ENCODE measurements around the gene ZNF814.
"Not testable (repeated sequence)": the region's sequence is repeated elsewhere in the genome, so short reads cannot be mapped to it uniquely, and the experiment has no call there.

ZNF814 gene

DNA sequence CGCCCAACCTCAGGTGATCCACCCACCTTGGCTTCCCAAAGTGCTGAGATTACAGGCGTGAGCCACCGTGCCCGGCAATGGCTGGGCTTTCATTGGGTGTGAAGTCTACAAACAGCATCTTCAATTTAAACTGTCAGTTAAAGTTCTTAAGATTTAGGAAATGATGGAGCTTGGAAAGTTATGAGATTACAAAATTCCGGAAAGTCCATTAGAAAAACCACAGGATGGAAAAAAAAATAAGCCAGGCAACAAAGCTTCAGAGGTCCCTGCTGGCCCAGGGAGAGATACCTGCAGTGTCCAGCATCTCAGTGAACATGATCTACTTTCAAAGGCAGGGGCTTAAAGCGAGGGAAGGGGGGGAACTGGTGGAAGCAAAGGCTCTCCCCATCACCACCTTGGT is 63.3 kb downstream of the ZNF814 start:
- Histone ChIP-seq H3K9ac (ENCODE audit: low read length) (no peak overlapping the region), H3K9me3 (ENCODE audit: control insufficient read depth, low read length) (no peaks in the 10 kb centered on the region), H3K36me3 (ENCODE audit: control insufficient read depth, insufficient read depth, low read length, severe bottlenecking) (peaks cover 6% of the 10 kb centered on the region), H3K4me1 (ENCODE audit: control insufficient read depth, insufficient read depth, low read length) (peaks cover 16% of the 10 kb centered on the region), H3K4me3 (ENCODE audit: low read length) (no peak overlapping the region), H3K27me3 (replicated peaks; ENCODE audit: control insufficient read depth, insufficient read depth, low read length) (no peaks in the 10 kb centered on the region)
- no peak for DNase-seq (ENCODE audit: low read depth)

DNA sequence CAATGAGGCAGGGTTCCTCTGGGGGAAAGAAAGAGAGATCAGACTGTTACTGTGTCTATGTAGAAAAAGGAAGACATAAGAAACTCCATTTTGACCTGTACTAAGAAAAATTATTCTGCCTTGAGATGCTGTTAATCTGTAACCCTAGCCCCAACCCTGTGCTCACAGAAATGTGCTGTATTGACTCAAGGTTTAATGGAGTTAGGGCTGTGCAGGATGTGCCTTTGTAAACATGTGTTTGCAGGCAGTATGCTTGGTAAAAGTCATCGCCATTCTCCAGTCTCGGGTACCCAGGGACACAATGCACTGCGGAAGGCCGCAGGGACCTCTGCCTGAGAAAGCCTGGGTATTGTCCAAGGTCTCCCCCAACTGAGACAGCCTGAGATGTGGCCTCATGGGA is 65.2 kb downstream of the ZNF814 start:
- H3K9ac ChIP-seq (ENCODE audit: low read length); DNase-seq (ENCODE audit: low read depth); H3K4me1 ChIP-seq (ENCODE audit: control insufficient read depth, insufficient read depth, low read length); H3K4me3 ChIP-seq (ENCODE audit: low read length); H3K36me3 ChIP-seq (ENCODE audit: control insufficient read depth, insufficient read depth, low read length, severe bottlenecking); H3K27me3 ChIP-seq (replicated peaks; ENCODE audit: control insufficient read depth, insufficient read depth, low read length); H3K9me3 ChIP-seq (ENCODE audit: control insufficient read depth, low read length): not testable (repeated sequence)

DNA sequence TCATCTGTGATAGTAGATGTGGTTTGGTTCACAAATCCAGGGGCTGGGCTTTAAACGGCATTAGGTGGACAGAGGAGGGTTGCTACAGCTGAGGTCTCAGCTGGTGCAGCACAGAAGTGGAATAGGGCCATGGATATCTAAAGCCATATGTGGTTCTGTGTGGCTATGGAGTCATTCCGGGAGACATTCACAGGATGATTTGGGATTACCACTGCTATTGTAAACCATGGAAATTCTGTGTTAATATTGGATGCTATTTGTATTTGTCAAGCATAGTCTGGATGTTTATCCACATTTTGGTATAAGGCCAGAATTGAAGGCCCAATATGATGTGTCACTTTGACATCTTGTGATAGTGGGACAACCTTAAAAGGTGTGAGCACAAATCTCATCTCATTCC is 65.7 kb downstream of the ZNF814 start:
- not testable (repeated sequence) for H3K4me1 ChIP-seq (ENCODE audit: control insufficient read depth, insufficient read depth, low read length); DNase-seq (ENCODE audit: low read depth); H3K9me3 ChIP-seq (ENCODE audit: control insufficient read depth, low read length); H3K27me3 ChIP-seq (replicated peaks; ENCODE audit: control insufficient read depth, insufficient read depth, low read length); H3K9ac ChIP-seq (ENCODE audit: low read length); H3K4me3 ChIP-seq (ENCODE audit: low read length); H3K36me3 ChIP-seq (ENCODE audit: control insufficient read depth, insufficient read depth, low read length, severe bottlenecking)

DNA sequence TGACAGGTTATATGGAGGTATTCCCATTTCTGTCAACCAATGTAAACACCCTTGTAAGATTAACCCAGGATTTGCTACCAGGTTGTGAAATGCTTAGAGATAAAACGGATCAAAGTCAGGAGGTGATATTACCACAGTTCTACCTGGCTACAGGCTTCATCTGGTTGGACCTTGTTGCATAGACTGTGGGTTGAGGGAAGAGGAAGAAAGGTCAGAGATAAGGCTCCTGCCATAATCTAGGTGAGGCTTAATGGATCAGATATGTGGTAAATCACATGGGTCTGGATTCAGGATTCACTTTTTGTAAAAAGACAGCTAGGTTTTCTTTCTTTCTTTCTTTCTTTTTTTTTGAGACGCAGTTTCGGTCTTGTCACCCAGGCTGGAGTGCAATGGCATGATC is 67.3 kb downstream of the ZNF814 start:
- H3K4me1 ChIP-seq (ENCODE audit: control insufficient read depth, insufficient read depth, low read length); H3K4me3 ChIP-seq (ENCODE audit: low read length); DNase-seq (ENCODE audit: low read depth); H3K9me3 ChIP-seq (ENCODE audit: control insufficient read depth, low read length); H3K27me3 ChIP-seq (replicated peaks; ENCODE audit: control insufficient read depth, insufficient read depth, low read length); H3K9ac ChIP-seq (ENCODE audit: low read length); H3K36me3 ChIP-seq (ENCODE audit: control insufficient read depth, insufficient read depth, low read length, severe bottlenecking): not testable (repeated sequence)

DNA sequence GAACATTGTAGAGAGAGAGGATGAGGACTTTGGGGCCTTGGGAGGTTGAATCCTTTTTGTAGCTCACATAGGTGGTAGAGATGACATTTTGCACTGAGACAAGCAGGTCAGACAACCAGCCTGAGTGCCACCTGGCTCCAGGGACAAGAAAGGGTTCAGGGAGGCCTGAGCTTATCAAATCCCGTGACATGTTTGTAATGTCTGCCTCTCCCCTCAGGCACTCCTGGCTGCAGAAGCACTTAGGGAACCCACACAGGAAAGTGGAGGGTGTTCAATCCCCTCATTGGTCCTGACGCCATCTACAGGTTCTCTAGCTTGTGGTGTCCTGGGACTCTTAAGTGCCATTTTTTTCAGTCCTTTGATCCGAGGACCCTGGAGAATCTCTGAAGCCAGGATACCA is 67.7 kb downstream of the ZNF814 start:
- not testable (repeated sequence) for H3K36me3 ChIP-seq (ENCODE audit: control insufficient read depth, insufficient read depth, low read length, severe bottlenecking); H3K27me3 ChIP-seq (replicated peaks; ENCODE audit: control insufficient read depth, insufficient read depth, low read length); H3K4me1 ChIP-seq (ENCODE audit: control insufficient read depth, insufficient read depth, low read length); H3K9me3 ChIP-seq (ENCODE audit: control insufficient read depth, low read length); H3K9ac ChIP-seq (ENCODE audit: low read length); DNase-seq (ENCODE audit: low read depth)
- peak overlapping the region; percentile 99 for H3K4me3 ChIP-seq (ENCODE audit: low read length)

DNA sequence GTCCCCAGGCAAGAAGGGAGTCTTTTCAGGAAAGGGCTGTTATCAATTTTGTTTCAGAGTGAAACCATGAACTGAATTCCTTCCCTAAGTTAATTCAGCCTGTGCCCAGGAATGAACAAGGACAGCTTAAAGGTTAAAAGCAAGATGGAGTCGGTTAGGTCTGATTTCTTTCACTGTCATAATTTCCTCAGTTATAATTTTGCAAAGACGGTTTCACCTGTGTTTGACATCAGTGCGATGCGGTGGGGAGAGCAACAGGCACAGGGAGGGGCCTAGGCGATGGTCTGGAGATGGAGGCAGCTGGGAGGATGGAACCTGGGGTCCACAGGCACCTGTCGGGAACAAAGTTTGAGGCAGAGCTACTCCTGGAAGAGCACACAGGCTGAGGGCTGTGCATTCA is 68.2 kb downstream of the ZNF814 start:
- H3K27me3 ChIP-seq (replicated peaks; ENCODE audit: control insufficient read depth, insufficient read depth, low read length): no peaks in the 10 kb centered on the region
- no peak for DNase-seq (ENCODE audit: low read depth)
- no peaks in the 10 kb centered on the region for H3K9me3 ChIP-seq (ENCODE audit: control insufficient read depth, low read length)
- no peaks in the 10 kb centered on the region for H3K36me3 ChIP-seq (ENCODE audit: control insufficient read depth, insufficient read depth, low read length, severe bottlenecking)
- peak overlapping the region; percentile 99 for H3K4me3 ChIP-seq (ENCODE audit: low read length)
- H3K4me1 ChIP-seq (ENCODE audit: control insufficient read depth, insufficient read depth, low read length): peaks cover 9% of the 10 kb centered on the region
- H3K9ac ChIP-seq (ENCODE audit: low read length): peak overlapping the region; percentile 98

DNA sequence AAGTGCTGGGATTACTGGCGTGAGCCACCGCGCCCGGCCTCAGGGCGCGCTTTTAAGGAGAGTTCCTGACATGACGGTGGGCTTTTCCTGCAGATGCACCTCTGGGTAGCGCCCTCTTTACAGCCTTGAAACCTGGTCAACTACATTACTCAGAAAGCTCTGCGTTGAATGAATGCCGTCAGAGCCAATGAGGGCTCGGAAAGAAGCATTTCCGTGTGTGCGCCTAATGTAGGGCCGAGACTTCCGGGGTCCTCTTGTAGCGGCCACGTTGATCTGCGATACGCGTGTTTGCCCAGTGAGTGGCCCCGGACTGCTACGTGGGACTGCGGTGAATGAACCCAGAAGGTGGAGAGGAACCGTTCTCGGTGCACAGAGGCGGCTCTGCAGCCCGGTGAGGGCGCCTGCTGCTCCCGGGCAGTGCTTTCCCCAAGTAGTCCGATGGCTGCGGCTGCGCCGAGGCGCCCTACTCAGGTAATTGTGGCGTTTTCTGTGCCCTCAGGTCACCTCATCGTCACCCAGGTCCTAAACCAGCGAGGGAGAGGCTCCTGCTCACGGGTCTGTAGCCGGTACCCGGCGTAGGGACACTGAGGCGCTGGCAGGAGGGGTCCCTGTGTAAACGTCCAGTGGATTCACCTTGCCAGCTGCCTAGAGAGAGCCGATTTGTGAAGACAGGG is 69.2 kb downstream of the ZNF814 start:
- no peaks in the 10 kb centered on the region for H3K36me3 ChIP-seq (ENCODE audit: control insufficient read depth, insufficient read depth, low read length, severe bottlenecking)
- H3K4me3 ChIP-seq (ENCODE audit: low read length): peak overlapping the region; percentile 99

DNA sequence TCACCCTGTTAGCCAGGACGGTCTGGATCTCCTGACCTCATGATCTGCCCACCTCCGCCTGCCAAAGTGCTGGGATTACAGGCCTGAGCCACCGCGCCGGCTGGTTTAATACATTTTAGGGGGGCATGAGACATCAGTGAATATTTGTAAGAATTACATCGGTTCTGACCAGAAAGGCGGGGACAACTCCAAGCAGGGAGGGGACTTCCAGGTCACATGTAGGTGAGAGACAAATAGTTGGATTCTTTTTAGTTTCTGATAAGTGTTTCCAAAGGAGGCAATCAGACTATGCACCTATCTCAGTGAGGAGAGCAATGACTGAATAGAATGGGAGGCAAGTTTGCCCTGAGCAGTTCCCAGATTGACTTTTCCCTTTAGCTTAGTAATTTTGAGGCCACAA is 70.5 kb downstream of the ZNF814 start:
- Histone ChIP-seq H3K9me3 (ENCODE audit: control insufficient read depth, low read length) (no peaks in the 10 kb centered on the region), H3K9ac (ENCODE audit: low read length) (no peak overlapping the region), H3K4me1 (ENCODE audit: control insufficient read depth, insufficient read depth, low read length) (peaks cover 15% of the 10 kb centered on the region), H3K36me3 (ENCODE audit: control insufficient read depth, insufficient read depth, low read length, severe bottlenecking) (no peaks in the 10 kb centered on the region), H3K27me3 (replicated peaks; ENCODE audit: control insufficient read depth, insufficient read depth, low read length) (no peaks in the 10 kb centered on the region), H3K4me3 (ENCODE audit: low read length) (no peak overlapping the region)
- DNase-seq (ENCODE audit: low read depth): no peak

More for the DNA sequence above, 69.2 kb downstream of the ZNF814 start:
- peak overlapping the region; percentile 98 for H3K9ac ChIP-seq (ENCODE audit: low read length)
- peak; percentile 95 for DNase-seq (ENCODE audit: low read depth)
- H3K27me3 ChIP-seq (replicated peaks; ENCODE audit: control insufficient read depth, insufficient read depth, low read length): no peaks in the 10 kb centered on the region
- H3K4me1 ChIP-seq (ENCODE audit: control insufficient read depth, insufficient read depth, low read length): peaks cover 9% of the 10 kb centered on the region
- no peaks in the 10 kb centered on the region for H3K9me3 ChIP-seq (ENCODE audit: control insufficient read depth, low read length)

DNA sequence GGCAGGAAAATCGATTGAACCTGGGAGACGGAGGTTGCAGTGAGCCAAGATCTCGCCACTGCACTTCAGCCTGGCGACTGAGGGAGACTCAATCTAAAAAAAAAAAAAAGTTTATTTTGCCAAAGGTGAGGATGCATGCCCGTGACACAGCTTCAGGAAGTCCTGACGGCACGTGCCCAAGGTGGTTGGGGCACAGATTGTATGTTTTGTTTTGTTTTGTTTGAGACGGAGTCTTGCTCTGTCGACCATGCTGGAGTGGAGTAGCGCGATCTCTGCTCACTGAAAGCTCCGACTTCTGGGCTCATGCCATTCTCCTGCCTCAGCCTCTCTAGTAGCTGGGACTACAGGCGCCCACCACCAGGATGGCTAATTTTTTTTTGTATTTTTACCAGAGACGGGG is 70.9 kb downstream of the ZNF814 start:
- H3K4me1 ChIP-seq (ENCODE audit: control insufficient read depth, insufficient read depth, low read length): peaks cover 15% of the 10 kb centered on the region
- no peaks in the 10 kb centered on the region for H3K9me3 ChIP-seq (ENCODE audit: control insufficient read depth, low read length)
- H3K4me3 ChIP-seq (ENCODE audit: low read length): no peak overlapping the region
- no peak overlapping the region for H3K9ac ChIP-seq (ENCODE audit: low read length)
- no peak for DNase-seq (ENCODE audit: low read depth)
- no peaks in the 10 kb centered on the region for H3K36me3 ChIP-seq (ENCODE audit: control insufficient read depth, insufficient read depth, low read length, severe bottlenecking)
- no peaks in the 10 kb centered on the region for H3K27me3 ChIP-seq (replicated peaks; ENCODE audit: control insufficient read depth, insufficient read depth, low read length)

DNA sequence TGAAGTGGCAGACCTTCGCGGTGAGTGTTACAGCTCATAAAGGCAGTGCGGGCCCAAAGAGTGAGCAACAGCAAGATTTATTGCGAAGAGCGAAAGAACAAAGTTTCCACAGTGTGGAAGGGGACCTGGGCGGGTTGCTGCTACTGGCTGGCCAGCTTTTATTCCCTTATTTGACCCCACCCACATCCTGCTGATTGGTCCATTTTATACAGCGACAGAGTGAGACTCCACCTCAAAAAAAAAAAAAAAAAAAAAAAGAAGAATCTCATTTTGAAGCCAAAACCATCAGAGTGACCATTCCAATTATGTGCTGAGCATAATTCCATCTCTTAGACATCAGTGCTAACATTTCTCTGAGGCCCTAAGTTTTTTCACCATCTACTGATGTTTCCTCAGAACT is 72.2 kb downstream of the ZNF814 start:
- Histone ChIP-seq H3K9ac (ENCODE audit: low read length) (no peak overlapping the region), H3K4me1 (ENCODE audit: control insufficient read depth, insufficient read depth, low read length) (peaks cover 15% of the 10 kb centered on the region), H3K4me3 (ENCODE audit: low read length) (no peak overlapping the region), H3K36me3 (ENCODE audit: control insufficient read depth, insufficient read depth, low read length, severe bottlenecking) (peaks cover 3% of the 10 kb centered on the region), H3K9me3 (ENCODE audit: control insufficient read depth, low read length) (no peaks in the 10 kb centered on the region), H3K27me3 (replicated peaks; ENCODE audit: control insufficient read depth, insufficient read depth, low read length) (no peaks in the 10 kb centered on the region)
- no peak for DNase-seq (ENCODE audit: low read depth)

DNA sequence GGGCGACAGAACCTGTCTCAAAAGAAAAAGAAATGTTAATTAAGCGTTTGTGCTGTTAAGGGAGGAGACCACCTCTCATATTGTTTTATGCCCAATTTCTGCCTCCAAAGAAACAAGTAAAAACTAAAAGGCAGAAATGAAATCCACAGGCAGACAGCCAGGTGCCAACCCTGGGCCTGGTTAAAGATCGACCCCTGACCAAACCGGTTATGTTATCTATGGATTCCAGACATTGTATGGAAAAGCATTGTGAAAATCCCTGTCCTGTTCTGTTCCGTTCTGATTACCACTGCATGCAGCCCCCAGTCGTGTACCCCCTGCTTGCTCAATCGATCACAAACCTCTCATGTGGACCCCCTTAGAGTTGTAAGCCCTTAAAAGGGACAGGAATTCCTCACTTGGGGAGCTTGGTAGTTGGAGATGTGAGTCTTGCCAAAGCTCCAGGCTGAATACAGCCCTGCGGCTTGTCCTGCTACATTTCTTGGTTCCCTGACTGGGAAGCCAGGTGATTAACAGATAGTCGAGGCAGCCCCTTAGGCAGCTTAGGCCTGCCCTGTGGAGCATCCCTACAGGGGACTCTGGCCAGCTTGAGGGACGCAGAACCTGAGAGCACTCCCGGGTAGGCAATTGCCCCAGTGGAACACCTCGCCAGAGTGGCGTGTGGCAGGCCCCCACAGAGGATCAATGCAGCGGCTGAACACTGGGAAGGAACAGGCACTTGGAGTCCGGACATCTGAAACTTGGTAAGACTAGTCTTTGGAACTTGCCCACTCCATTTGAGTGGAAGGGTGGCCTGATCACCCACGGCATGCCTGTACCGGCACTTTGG is 73.4 kb downstream of the ZNF814 start:
- H3K27me3 ChIP-seq (replicated peaks; ENCODE audit: control insufficient read depth, insufficient read depth, low read length): no peaks in the 10 kb centered on the region
- peaks cover 3% of the 10 kb centered on the region for H3K36me3 ChIP-seq (ENCODE audit: control insufficient read depth, insufficient read depth, low read length, severe bottlenecking)
- H3K4me1 ChIP-seq (ENCODE audit: control insufficient read depth, insufficient read depth, low read length): peaks cover 8% of the 10 kb centered on the region
- peak overlapping the region; percentile 90 for H3K4me3 ChIP-seq (ENCODE audit: low read length)
- H3K9ac ChIP-seq (ENCODE audit: low read length): peak overlapping the region; percentile 90
- DNase-seq (ENCODE audit: low read depth): no peak
- H3K9me3 ChIP-seq (ENCODE audit: control insufficient read depth, low read length): no peaks in the 10 kb centered on the region
